Thoracic aorta (tissue), 2 donors: ENCODE measurements around the gene CPLX3. TPM values are rescaled to one million over a fixed set of nuclear protein-coding genes. Genes with fewer than 3 reads are reported as not detected.
A peak's percentile ranks its signal among the peaks of the same experiment; 100 is the strongest.

ENCODE experiments used
- ATAC-seq: fragments of 150-250 bp; one replicate; pipeline ENCODE4 v1.8.0; 2017; ENCODE audit warnings: low read depth; ENCODE audit not compliant: insufficient number of reproducible peaks, low FRiP score
- DNase-seq: peaks from one replicate; pipeline ENCODE4 v3.0.0-alpha.2; 2020; ENCODE audit warnings: low spot score
- H3K27ac ChIP-seq, 2 donors: fragments of 200-600 bp; sonication (generic); 1 replicate in 1 of 2; 2 replicates in 1 of 2; pipeline ENCODE4 v1.5.1; 2016; ENCODE audit warnings: mild to moderate bottlenecking in 2 of 2, moderate library complexity in 2 of 2
- H3K27me3 ChIP-seq: fragments of 200-600 bp; sonication (generic); replicated peaks from 2 replicates; pipeline ENCODE4 v1.6.0; 2016; ENCODE audit warnings: mild to moderate bottlenecking; ENCODE audit not compliant: insufficient read depth
- H3K36me3 ChIP-seq: fragments of 200-600 bp; sonication (generic); one replicate; pipeline ENCODE4 v1.5.1; 2016
- H3K4me1 ChIP-seq, 2 donors: fragments of 200-600 bp; sonication (generic); 1 replicate in 1 of 2; 2 replicates in 1 of 2; pipeline versions ENCODE4 v1.5.1 to v1.6.0; 2016; ENCODE audit warnings: low read depth in 2 of 2, mild to moderate bottlenecking in 1 of 2; ENCODE audit not compliant: control insufficient read depth in 1 of 2
- H3K4me3 ChIP-seq: fragments of 200-600 bp; sonication (generic); 2 replicates; pipeline ENCODE4 v1.5.1; 2016; ENCODE audit warnings: mild to moderate bottlenecking
- H3K9me3 ChIP-seq: fragments of 200-600 bp; sonication (generic); 2 replicates; pipeline ENCODE4 v1.5.1; 2016
- total RNA-seq, 2 donors: library from RNA; depleted of rRNA; stranded (reverse); fragments of >200 nt; gene quantifications; one replicate each; pipeline versions ENCODE4 v1.1.0 to v1.2.3, GENCODE V29; 2016
- TF ChIP-seq, protein P1 (sequence below): fragments of 200-600 bp; sonication (generic); IDR thresholded peaks from one replicate; pipeline ENCODE4 v1.5.1; 2019; ENCODE audit warnings: antibody characterized with exemption

Gene CPLX3
- total RNA-seq, 2 donors from 2014 or later, result not detected

DNA sequence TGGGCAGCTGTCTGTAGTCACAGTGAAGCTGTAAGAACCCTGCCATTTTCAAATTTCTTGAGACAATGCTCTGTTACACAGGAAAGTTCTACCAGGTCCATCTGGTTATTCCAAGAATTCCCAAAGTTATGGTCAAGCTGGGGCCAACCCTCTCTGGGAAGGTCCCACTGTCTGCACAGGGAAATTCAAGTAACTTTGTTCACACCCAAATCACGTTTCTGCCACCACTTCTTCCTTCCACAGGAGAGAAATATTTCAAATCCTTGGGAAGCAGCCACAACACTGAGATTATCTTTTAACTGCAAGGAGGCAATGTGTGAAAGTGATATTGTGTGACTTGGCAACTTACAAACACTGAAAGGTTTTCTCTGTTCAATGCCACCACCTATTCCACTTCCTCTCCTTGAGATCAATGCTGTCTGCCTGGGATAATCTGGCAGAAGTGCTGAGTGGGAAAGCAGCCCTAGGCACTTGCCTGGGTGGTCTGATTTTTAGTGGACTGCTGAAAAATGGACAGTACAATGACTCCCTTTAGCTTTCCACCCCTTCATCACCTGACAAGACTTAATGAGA lies 41.1 kb downstream of the CPLX3 start:
- TF ChIP-seq, protein P1, sequence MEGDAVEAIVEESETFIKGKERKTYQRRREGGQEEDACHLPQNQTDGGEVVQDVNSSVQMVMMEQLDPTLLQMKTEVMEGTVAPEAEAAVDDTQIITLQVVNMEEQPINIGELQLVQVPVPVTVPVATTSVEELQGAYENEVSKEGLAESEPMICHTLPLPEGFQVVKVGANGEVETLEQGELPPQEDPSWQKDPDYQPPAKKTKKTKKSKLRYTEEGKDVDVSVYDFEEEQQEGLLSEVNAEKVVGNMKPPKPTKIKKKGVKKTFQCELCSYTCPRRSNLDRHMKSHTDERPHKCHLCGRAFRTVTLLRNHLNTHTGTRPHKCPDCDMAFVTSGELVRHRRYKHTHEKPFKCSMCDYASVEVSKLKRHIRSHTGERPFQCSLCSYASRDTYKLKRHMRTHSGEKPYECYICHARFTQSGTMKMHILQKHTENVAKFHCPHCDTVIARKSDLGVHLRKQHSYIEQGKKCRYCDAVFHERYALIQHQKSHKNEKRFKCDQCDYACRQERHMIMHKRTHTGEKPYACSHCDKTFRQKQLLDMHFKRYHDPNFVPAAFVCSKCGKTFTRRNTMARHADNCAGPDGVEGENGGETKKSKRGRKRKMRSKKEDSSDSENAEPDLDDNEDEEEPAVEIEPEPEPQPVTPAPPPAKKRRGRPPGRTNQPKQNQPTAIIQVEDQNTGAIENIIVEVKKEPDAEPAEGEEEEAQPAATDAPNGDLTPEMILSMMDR, result no peak

DNA sequence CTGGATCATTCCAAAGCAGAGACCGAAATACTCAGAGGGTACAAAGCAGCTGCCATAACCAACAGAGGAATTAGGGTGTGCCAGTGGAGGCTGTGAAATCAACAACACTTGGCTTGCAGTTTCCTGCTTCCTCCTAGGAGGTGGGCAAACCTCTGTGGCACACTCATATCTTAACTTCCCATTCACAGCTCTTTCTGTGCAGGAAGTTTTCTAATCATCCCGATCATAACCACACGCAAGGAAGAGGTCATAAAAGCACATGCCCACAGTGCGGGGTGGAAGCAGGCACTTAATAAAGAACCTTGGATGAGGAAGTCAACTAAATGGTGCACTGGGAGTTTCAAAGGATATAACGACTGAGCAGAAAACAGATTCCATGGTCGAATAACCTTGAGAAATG lies 41.6 kb downstream of the CPLX3 start:
- ATAC-seq, result no peak
- peaks cover 51 to 55% of the 10 kb centered on the region in 2 donors for H3K4me1 ChIP-seq
- H3K4me3 ChIP-seq, result no peak overlapping the region
- no peaks in the 10 kb centered on the region for H3K27me3 ChIP-seq
- H3K36me3 ChIP-seq, result no peaks in the 10 kb centered on the region
- peak overlapping the region in 1 of 2 donors; percentile 20 for H3K27ac ChIP-seq
- TF ChIP-seq, protein P1, result no peak
- H3K9me3 ChIP-seq, result no peaks in the 10 kb centered on the region
- DNase-seq, result no peak

More for the DNA sequence above, 41.1 kb downstream of the CPLX3 start:
- Histone ChIP-seq H3K27me3 (no peaks in the 10 kb centered on the region), H3K9me3 (no peaks in the 10 kb centered on the region), H3K27ac (peak overlapping the region in 1 of 2 donors; percentile 20), H3K36me3 (no peaks in the 10 kb centered on the region), H3K4me3 (peak overlapping the region; percentile 17), H3K4me1 (peaks cover 51 to 55% of the 10 kb centered on the region in 2 donors)
- ATAC-seq (no peak), DNase-seq (no peak)

DNA sequence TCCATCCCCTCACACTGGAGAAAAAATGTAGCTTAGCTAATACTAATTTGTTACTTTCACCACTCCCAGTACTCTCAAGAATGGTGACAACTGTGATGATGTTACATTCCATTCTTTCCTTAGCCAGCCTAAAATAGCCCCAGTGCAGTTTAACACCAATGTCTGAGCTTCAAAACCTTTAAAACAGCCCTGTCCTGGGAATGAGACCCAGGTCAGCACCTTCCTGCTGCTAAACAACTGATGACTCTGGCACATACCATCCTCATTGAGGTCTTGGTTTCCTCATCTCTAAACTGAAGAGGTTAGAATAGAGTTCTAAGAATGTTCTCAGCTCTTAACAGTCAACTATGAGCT lies 42.9 kb downstream of the CPLX3 start:
- H3K4me1 ChIP-seq, result peaks cover 55 to 56% of the 10 kb centered on the region in 2 donors
- TF ChIP-seq, protein P1, result no peak
- no peak for DNase-seq
- no peak for ATAC-seq
- H3K36me3 ChIP-seq, result no peaks in the 10 kb centered on the region
- H3K9me3 ChIP-seq, result no peaks in the 10 kb centered on the region
- H3K27me3 ChIP-seq, result no peaks in the 10 kb centered on the region
- H3K4me3 ChIP-seq, result peak overlapping the region; percentile 26
- H3K27ac ChIP-seq, result peak overlapping the region in 1 of 2 donors; percentile 20

DNA sequence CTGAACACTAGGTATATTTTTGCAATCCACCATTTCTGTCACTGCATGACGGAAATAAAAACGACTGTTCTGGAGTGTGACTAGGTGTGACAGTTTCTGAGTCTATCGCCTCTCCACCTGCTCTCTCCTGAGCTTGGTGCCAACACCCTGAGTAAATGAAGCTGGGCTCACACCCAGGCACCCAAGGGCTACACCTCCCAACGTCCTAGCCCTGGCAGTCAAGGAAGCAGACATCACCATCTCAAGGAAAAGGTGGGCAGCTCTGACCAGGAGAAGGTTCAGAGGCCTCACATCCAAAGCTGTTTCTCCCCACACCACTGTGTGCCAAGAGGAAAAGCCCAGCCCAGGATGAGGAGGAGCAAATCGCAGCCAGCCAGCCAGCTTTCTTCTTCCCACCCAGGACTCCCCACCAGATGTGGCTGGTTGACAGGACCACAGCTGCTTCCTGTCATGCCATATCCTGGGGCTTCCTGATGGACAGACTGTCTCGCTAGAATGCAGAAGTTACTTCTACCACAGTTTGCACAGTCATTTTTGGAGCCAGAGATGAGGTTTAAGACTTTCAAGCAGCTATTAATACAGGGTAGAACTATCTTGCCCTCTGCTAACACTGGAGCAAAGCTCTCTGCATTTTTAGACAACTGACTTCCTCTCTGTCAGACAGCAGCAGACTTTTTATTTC lies 43.4 kb downstream of the CPLX3 start:
- TF ChIP-seq, protein P1, result no peak
- H3K4me1 ChIP-seq, result peaks cover 55 to 56% of the 10 kb centered on the region in 2 donors
- no peaks in the 10 kb centered on the region for H3K9me3 ChIP-seq
- ATAC-seq (no peak), DNase-seq (no peak)
- no peaks in the 10 kb centered on the region for H3K36me3 ChIP-seq
- H3K27ac ChIP-seq, result peak overlapping the region in 1 of 2 donors; percentile 20
- no peaks in the 10 kb centered on the region for H3K27me3 ChIP-seq
- H3K4me3 ChIP-seq, result peak overlapping the region; percentile 5

DNA sequence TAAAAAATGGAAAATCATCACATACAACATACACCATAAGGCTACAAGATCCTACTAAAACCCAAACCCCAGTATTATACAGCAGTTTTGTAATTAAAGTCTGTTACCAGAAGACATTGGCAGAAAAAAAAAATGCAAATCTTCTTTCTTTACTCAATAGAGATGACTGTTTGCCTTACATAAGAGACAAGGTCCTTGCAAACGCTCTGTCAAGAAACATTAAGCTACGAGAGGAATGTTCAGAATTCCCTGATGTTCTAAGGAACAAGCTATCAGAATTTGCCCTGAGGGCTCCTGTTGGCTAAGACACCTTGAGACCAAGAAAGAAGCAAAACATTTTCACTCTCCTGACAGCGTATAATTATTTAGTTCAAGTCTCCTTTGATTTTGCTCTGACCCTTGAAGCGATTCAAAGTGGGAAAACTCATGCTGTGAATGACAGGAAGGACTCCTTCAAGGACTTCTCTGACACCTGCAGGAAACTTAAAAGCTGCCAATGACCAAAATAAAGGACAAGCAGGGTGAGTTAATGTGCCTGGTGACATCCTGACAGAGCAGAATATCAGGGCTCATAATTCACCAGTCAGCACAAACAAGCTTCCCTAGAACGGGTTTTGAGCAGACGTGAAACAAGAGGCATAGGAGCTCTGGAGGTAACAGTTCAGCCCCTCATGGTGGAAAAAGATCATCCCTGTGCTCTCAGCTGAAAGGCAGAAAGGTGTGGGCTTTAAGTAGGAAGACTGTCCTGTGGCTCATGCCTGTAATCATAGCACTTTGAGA lies 44.2 kb downstream of the CPLX3 start:
- Histone ChIP-seq H3K4me1 (peaks cover 55 to 56% of the 10 kb centered on the region in 2 donors), H3K4me3 (peak overlapping the region; percentile 10)
- DNase-seq, result no peak

More for the DNA sequence above, 44.2 kb downstream of the CPLX3 start:
- TF ChIP-seq, protein P1, result no peak
- no peaks in the 10 kb centered on the region for H3K36me3 ChIP-seq
- no peaks in the 10 kb centered on the region for H3K27me3 ChIP-seq
- H3K27ac ChIP-seq, result peak overlapping the region in 1 of 2 donors; percentile 20
- no peak for ATAC-seq
- no peaks in the 10 kb centered on the region for H3K9me3 ChIP-seq
